Activated CD4-positive, alpha-beta T cell treated with anti-CD3 and anti-CD28 coated beads for 36 hours (primary cell): ENCODE measurements around the gene METTL23. TPM values are rescaled to one million over a fixed set of nuclear protein-coding genes. Genes with fewer than 3 reads are reported as not detected.
"Not testable (repeated sequence)": the region's sequence is repeated elsewhere in the genome, so short reads cannot be mapped to it uniquely, and the experiment has no call there.

Source experiments
- ATAC-seq: fragments of 200-7000 bp; cut with Tn5 transposase; one replicate; pipeline ENCODE4 v1.10.0; 2021; ENCODE audit warnings: mild to moderate bottlenecking, moderate library complexity
- CTCF ChIA-PET: fragments of 350-600 bp; sonication (Branson Sonifier 250); formaldehyde crosslinking; loops from one replicate; lab custom pipeline; 2021; ENCODE audit warnings: antibody characterized with exemption; lab: Charles Lee
- POLR2A ChIA-PET: fragments of 350-600 bp; sonication (Branson Sonifier 250); formaldehyde crosslinking; loops from one replicate; lab custom pipeline; 2021; ENCODE audit warnings: antibody characterized with exemption, inconsistent platforms; lab: Charles Lee
- DNase-seq: peaks from one replicate; pipeline ENCODE4 v3.0.0-alpha.2; 2020
- H3K27ac Mint-ChIP-seq: one replicate; pipeline ENCODE4 v1.8.0; 2021; ENCODE audit warnings: mixed read lengths
- H3K27me3 Mint-ChIP-seq: one replicate; pipeline ENCODE4 v1.8.0; 2021; ENCODE audit warnings: mixed read lengths
- H3K36me3 Mint-ChIP-seq: one replicate; pipeline ENCODE4 v1.8.0; 2021; ENCODE audit warnings: low read depth, mixed read lengths
- H3K4me1 Mint-ChIP-seq: one replicate; pipeline ENCODE4 v1.8.0; 2021; ENCODE audit warnings: mixed read lengths
- H3K4me3 Mint-ChIP-seq: one replicate; pipeline ENCODE4 v1.8.0; 2021; ENCODE audit warnings: mild to moderate bottlenecking, moderate library complexity, mixed read lengths
- H3K9me3 Mint-ChIP-seq: one replicate; pipeline ENCODE4 v1.8.0; 2021; ENCODE audit warnings: low read depth, mixed read lengths
- intact Hi-C, 2 experiments: fragments of 100-400 bp; cut with DNase I in 1 of 2; cut with micrococcal nuclease in 1 of 2; formaldehyde crosslinking; loops; one replicate each; pipeline versions ENCODE4 v1.14.2 to v1.15.1; 2022 to 2024; cut with DNase I, micrococcal nuclease
- total RNA-seq, 2 experiments: library from RNA; stranded (reverse); gene quantifications; one replicate each; pipeline ENCODE4 v1.2.3, GENCODE V29; 2021

The METTL23 gene
- total RNA-seq, 2 experiments from 2014 or later, result 18.9 to 25.3 TPM

- Mint-ChIP-seq H3K9me3 (no peaks in the 10 kb centered on the region), H3K36me3 (no peaks in the 10 kb centered on the region), H3K27me3 (no peaks in the 10 kb centered on the region), H3K4me3 (no peak overlapping the region), H3K4me1 (peaks cover 8% of the 10 kb centered on the region), H3K27ac (no peak overlapping the region)
- DNase-seq (no peak), ATAC-seq (no peak)
- intact Hi-C loops, result no loop called here
- ChIA-PET POLR2A (no interaction called here), CTCF (interaction anchor here (0.8 to 2.5 kb wide), 3 partner anchors 15 to 634 kb away, joined by 3 to 8 read pairs (median 4); no protein-coding TSS in a partner anchor)
Measured at GRCh38 chr17:76696763-76697701, 29.6 kb upstream of the METTL23 start.

GRCh38 chr17:76697702-76698465, 28.8 kb upstream of the METTL23 start:
- H3K27ac Mint-ChIP-seq, result no peak overlapping the region
- ChIA-PET CTCF (interaction anchor here (0.8 kb wide), 1 partner anchor 633 kb away, joined by 3 read pairs; no protein-coding TSS in a partner anchor), POLR2A (no interaction called here)
- no peaks in the 10 kb centered on the region for H3K27me3 Mint-ChIP-seq
- no peak for DNase-seq
- no peak for ATAC-seq
- H3K4me3 Mint-ChIP-seq, result no peak overlapping the region
- no peaks in the 10 kb centered on the region for H3K9me3 Mint-ChIP-seq
- H3K4me1 Mint-ChIP-seq, result peaks cover 8% of the 10 kb centered on the region
- H3K36me3 Mint-ChIP-seq, result no peaks in the 10 kb centered on the region
- intact Hi-C loops, result no loop called here

- H3K36me3 Mint-ChIP-seq, POLR2A ChIA-PET, intact Hi-C loops, H3K4me3 Mint-ChIP-seq, ATAC-seq, H3K27ac Mint-ChIP-seq, H3K9me3 Mint-ChIP-seq, H3K4me1 Mint-ChIP-seq, DNase-seq, H3K27me3 Mint-ChIP-seq: not testable (repeated sequence)
- CTCF ChIA-PET, result interaction anchor here (0.7 kb wide), 1 partner anchor 23 kb away, joined by 3 read pairs; no protein-coding TSS in a partner anchor
Measured at GRCh38 chr17:76698466-76698977, 28.1 kb upstream of the METTL23 start.

- H3K27me3 Mint-ChIP-seq, result no peaks in the 10 kb centered on the region
- no peak for ATAC-seq
- H3K36me3 Mint-ChIP-seq, result no peaks in the 10 kb centered on the region
- POLR2A ChIA-PET, result no interaction called here
- intact Hi-C loops, result no loop called here
- H3K4me3 Mint-ChIP-seq, result no peak overlapping the region
- no peak for DNase-seq
- H3K27ac Mint-ChIP-seq, result no peak overlapping the region
- CTCF ChIA-PET, result interaction anchor here (0.7 kb wide), 1 partner anchor 1195 kb away, joined by 3 read pairs; no protein-coding TSS in a partner anchor
- H3K4me1 Mint-ChIP-seq, result peaks cover 6% of the 10 kb centered on the region
- H3K9me3 Mint-ChIP-seq, result no peaks in the 10 kb centered on the region
Measured at GRCh38 chr17:76700270-76700616, 26.4 kb upstream of the METTL23 start.

GRCh38 chr17:76700617-76701470, 25.8 kb upstream of the METTL23 start:
- Mint-ChIP-seq H3K4me3 (no peak overlapping the region), H3K9me3 (no peaks in the 10 kb centered on the region), H3K36me3 (no peaks in the 10 kb centered on the region), H3K27me3 (no peaks in the 10 kb centered on the region), H3K4me1 (peaks cover 6% of the 10 kb centered on the region), H3K27ac (no peak overlapping the region)
- CTCF ChIA-PET, result no interaction called here
- ATAC-seq, result no peak
- POLR2A ChIA-PET, result no interaction called here
- intact Hi-C loops, result no loop called here
- no peak for DNase-seq

GRCh38 chr17:76701471-76701967, 25.1 kb upstream of the METTL23 start:
- CTCF ChIA-PET, result no interaction called here
- no peak overlapping the region for H3K4me3 Mint-ChIP-seq
- POLR2A ChIA-PET, result no interaction called here
- intact Hi-C loops, result no loop called here
- H3K36me3 Mint-ChIP-seq, result no peaks in the 10 kb centered on the region
- ATAC-seq (no peak), DNase-seq (no peak)
- no peak overlapping the region for H3K27ac Mint-ChIP-seq
- H3K27me3 Mint-ChIP-seq, result no peaks in the 10 kb centered on the region
- H3K9me3 Mint-ChIP-seq, result no peaks in the 10 kb centered on the region
- H3K4me1 Mint-ChIP-seq, result peaks cover 5% of the 10 kb centered on the region

- Mint-ChIP-seq H3K4me1 (peaks cover 3% of the 10 kb centered on the region), H3K9me3 (no peaks in the 10 kb centered on the region), H3K27ac (no peak overlapping the region), H3K27me3 (no peaks in the 10 kb centered on the region), H3K36me3 (no peaks in the 10 kb centered on the region), H3K4me3 (no peak overlapping the region)
- ATAC-seq (no peak), DNase-seq (no peak)
- intact Hi-C loops, result no loop called here
- ChIA-PET CTCF (interaction anchor here (0.6 to 1.8 kb wide), 2 partner anchors 21 to 283 kb away, joined by 3 to 8 read pairs; no protein-coding TSS in a partner anchor), POLR2A (no interaction called here)
Measured at GRCh38 chr17:76702076-76702475, 24.6 kb upstream of the METTL23 start.

GRCh38 chr17:76702941-76703637, 23.6 kb upstream of the METTL23 start:
- no peaks in the 10 kb centered on the region for H3K36me3 Mint-ChIP-seq
- CTCF ChIA-PET, result interaction anchor here (1.4 to 1.8 kb wide), 2 partner anchors 14 to 22 kb away, joined by 4 to 8 read pairs; no protein-coding TSS in a partner anchor
- H3K27ac Mint-ChIP-seq, result no peak overlapping the region
- DNase-seq (no peak), ATAC-seq (no peak)
- POLR2A ChIA-PET, result no interaction called here
- H3K27me3 Mint-ChIP-seq, result no peaks in the 10 kb centered on the region
- H3K4me3 Mint-ChIP-seq, result no peak overlapping the region
- H3K9me3 Mint-ChIP-seq, result no peaks in the 10 kb centered on the region
- intact Hi-C loops, result no loop called here
- peaks cover 3% of the 10 kb centered on the region for H3K4me1 Mint-ChIP-seq

GRCh38 chr17:76704805-76705204, 21.8 kb upstream of the METTL23 start:
- ChIA-PET POLR2A (no interaction called here), CTCF (interaction anchor here (0.6 to 0.9 kb wide), 3 partner anchors 9 to 1510 kb away, joined by 3 read pairs; no protein-coding TSS in a partner anchor)
- ATAC-seq (no peak), DNase-seq (no peak)
- no peaks in the 10 kb centered on the region for H3K9me3 Mint-ChIP-seq
- H3K4me3 Mint-ChIP-seq, result no peak overlapping the region
- no peaks in the 10 kb centered on the region for H3K36me3 Mint-ChIP-seq
- H3K4me1 Mint-ChIP-seq, result peaks cover 8% of the 10 kb centered on the region
- H3K27ac Mint-ChIP-seq, result no peak overlapping the region
- H3K27me3 Mint-ChIP-seq, result no peaks in the 10 kb centered on the region
- intact Hi-C loops, result no loop called here

GRCh38 chr17:76706817-76707216, 19.8 kb upstream of the METTL23 start:
- CTCF ChIA-PET, result no interaction called here

More at GRCh38 chr17:76706817-76707216, 19.8 kb upstream of the METTL23 start:
- Mint-ChIP-seq H3K4me1 (peaks cover 13% of the 10 kb centered on the region), H3K27ac (no peak overlapping the region), H3K27me3 (no peaks in the 10 kb centered on the region), H3K9me3 (no peaks in the 10 kb centered on the region), H3K4me3 (no peak overlapping the region), H3K36me3 (no peaks in the 10 kb centered on the region)
- POLR2A ChIA-PET, result no interaction called here
- ATAC-seq (no peak), DNase-seq (no peak)
- intact Hi-C loops, result no loop called here
